GM12878 (cell line): ENCODE measurements around the gene FOXRED2. TPM values are rescaled to one million over a fixed set of nuclear protein-coding genes. Genes with fewer than 3 reads are reported as not detected.

ENCODE experiments used
- BCL11A ChIP-seq: IDR thresholded peaks from 2 replicates; pipeline ENCODE4 v1.6.1; 2011; ENCODE audit warnings: low read depth, low read length
- CBFB ChIP-seq: IDR thresholded peaks from 2 replicates; pipeline ENCODE4 v1.6.1; 2016; ENCODE audit warnings: antibody characterized with exemption, low read depth
- EGR1 ChIP-seq, 2 experiments: IDR thresholded peaks; 1 replicate in 1 of 2; 2 replicates in 1 of 2; pipeline ENCODE4 v1.6.1; 2011 to 2012; ENCODE audit warnings: low read depth in 2 of 2, low read length in 2 of 2, borderline replicate concordance in 1 of 2, mild to moderate bottlenecking in 1 of 2, moderate library complexity in 1 of 2
- HDAC2 ChIP-seq: fragments of 200-600 bp; sonication (generic); IDR thresholded peaks from 2 replicates; pipeline ENCODE4 v1.6.1; 2017
- NR2C2 ChIP-seq: IDR thresholded peaks from 2 replicates; pipeline ENCODE4 v1.6.1; 2011; ENCODE audit warnings: borderline replicate concordance, low read depth; ENCODE audit not compliant: control insufficient read depth, insufficient read length
- TARDBP ChIP-seq: IDR thresholded peaks from 2 replicates; pipeline ENCODE4 v1.6.1; 2016; ENCODE audit warnings: borderline replicate concordance
- YY1 ChIP-seq: IDR thresholded peaks from 2 replicates; pipeline ENCODE4 v1.6.1; 2011; ENCODE audit warnings: low read depth, mild to moderate bottlenecking, low read length
- ZNF687 ChIP-seq: fragments of 450-650 bp; IDR thresholded peaks from 2 replicates; pipeline ENCODE4 v1.6.1; 2017; ENCODE audit warnings: mild to moderate bottlenecking, moderate library complexity
- polyA plus RNA-seq, 11 experiments: library from polyadenylated mRNA; depleted of rRNA in 4 of 11; unstranded in 6 of 11; stranded (reverse) in 5 of 11; fragments of >200 nt; fragmentation: Nextera tagmentation in 4 of 11; fragmentation: Illumina TruSeq in 1 of 11; extraction: Ambion mirVana in 4 of 11; extraction: Trizol in 1 of 11; gene quantifications; 1 replicate in 1 of 11; 2 replicates in 10 of 11; pipeline versions ENCODE4 v1.2.1 to v1.2.3, GENCODE V29; 2011 to 2016; ENCODE audit warnings: inconsistent platforms in 2 of 11, missing spikeins in 2 of 11, low read depth in 1 of 11
- total RNA-seq, 4 experiments: library from RNA; depleted of rRNA in 3 of 4; stranded (reverse); fragments of >200 nt in 3 of 4; fragmentation: Illumina TruSeq in 1 of 4; extraction: Trizol in 1 of 4; gene quantifications; 2 replicates each; pipeline versions ENCODE4 v1.2.1 to v1.2.3, GENCODE V29; 2013 to 2021

The FOXRED2 gene
- total and polyA plus RNA-seq, 10 of the 15 experiments (the other 5 are each of a cell fraction or from before 2014, with no cell fraction given), result 1.8 to 28.8 (median 7.6) TPM

- TF ChIP-seq BCL11A (no peak), NR2C2 (no peak), TARDBP (no peak), HDAC2 (no peak), CBFB (peak; percentile 57; the same call in 1 of the 2 replicates), YY1 (peak; percentile 81), EGR1 (IDR thresholded peaks at IDR 0.05; ENCODE audit: borderline replicate concordance in 1 of 2, low read depth in 2 of 2, low read length in 2 of 2) (peak; percentile 40 to 82), ZNF687 (no peak)
- TF ChIP-seq, all 136 proteins: peak for 56
These were observed 25.3 kb downstream of the FOXRED2 start, which contains the start of gene TXN2 (continued) for GRCh38 chr22:36481393-36482168.
